ENCODE data around the gene LCTL.
A peak's percentile ranks its signal among the peaks of the same experiment; 100 is the strongest.
"Not testable (repeated sequence)": the region's sequence is repeated elsewhere in the genome, so short reads cannot be mapped to it uniquely, and the experiment has no call there.

The LCTL gene

DNA sequence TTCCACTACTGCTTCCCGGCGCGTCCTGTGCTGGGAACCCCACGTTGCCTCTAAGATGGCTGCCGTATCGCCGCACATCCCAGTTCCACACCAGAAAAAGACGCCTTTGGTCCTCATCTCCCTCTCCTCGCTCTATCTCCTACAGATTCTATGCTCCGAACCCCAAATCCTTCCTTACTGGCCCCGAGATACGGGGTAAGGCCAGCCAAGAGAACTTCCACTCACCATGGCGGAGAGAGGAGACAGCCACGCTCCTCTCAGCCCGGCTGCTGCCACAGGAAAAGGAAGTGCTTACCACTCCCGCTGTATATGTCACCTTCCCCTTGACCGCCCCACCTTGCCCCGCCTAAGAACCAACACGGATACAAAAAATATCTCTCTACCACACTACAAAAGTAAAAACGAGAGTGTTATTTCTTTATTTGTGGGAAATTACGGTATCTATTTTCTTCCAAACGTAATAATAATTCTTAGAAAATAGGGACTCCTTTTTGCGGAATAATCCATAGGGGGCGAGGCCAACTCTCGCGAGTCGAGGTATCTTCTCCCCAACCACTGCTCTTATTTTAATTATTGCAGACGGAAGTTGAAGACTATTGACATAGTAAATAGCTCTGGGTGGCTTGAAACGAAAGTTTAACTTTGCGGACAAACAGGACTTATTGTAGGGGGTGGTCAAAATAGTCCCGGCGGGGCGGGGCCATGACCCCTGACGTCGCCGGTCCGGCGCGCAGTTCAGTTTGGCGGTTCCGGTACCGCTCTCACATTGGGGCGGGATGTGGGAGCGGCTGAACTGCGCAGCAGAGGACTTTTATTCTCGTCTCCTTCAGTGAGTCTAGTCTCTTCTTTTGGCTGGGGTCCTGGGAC, 61.0 kb downstream of the LCTL start, which contains the start of the genes RPL4 and ZWILCH:
RPL4 (minus strand) TSS at position 293 of the 867 bp plus-strand sequence; CDS start at position 228, 65 bp downstream.
ZWILCH (plus strand) TSS at position 764 of the 867 bp plus-strand sequence; CDS start at position 777, 13 bp downstream.
- Histone ChIP-seq H3K27me3 (ENCODE audit: control insufficient read depth, low read length) (no peaks in the 10 kb centered on the region), H3K4me3 (ENCODE audit: low read length) (peak within 1 kb of the TSS; percentile 98), H3K27ac (ENCODE audit: low read depth, low read length) (peak within 1 kb of the TSS; percentile 90), H3K79me2 (ENCODE audit: control insufficient read depth, low read length) (peaks cover 86% of the 10 kb centered on the region), H3K9me2 (replicated peaks; ENCODE audit: control insufficient read depth, low read length) (no peaks in the 10 kb centered on the region), H3K36me3 (ENCODE audit: control insufficient read depth, low read length) (peaks cover 75% of the 10 kb centered on the region), H4K20me1 (ENCODE audit: control insufficient read depth, insufficient read depth, low read depth, low read length) (peaks cover 23% of the 10 kb centered on the region; the same call in 1 of the 2 replicates), H3K9me3 (ENCODE audit: control insufficient read depth, insufficient read depth, low read length) (no peaks in the 10 kb centered on the region), H3K4me1 (ENCODE audit: control insufficient read depth, low read length) (peaks cover 57% of the 10 kb centered on the region), H3F3A (ENCODE audit: control insufficient read depth, insufficient read depth) (peaks cover 49% of the 10 kb centered on the region), H3K4me2 (ENCODE audit: low read length) (peak within 1 kb of the TSS; percentile 78)
- TF ChIP-seq EZH2phosphoT487 (IDR thresholded peaks at IDR 0.05; ENCODE audit: borderline replicate concordance, low read length): no peak
- no peak for TF ChIP-seq CTCF (IDR thresholded peaks at IDR 0.05; ENCODE audit: low read depth, low read length, poor library complexity, severe bottlenecking)

GRCh38 chr15:66503780-66504562, 61.8 kb downstream of the LCTL start:
- TF ChIP-seq EZH2phosphoT487 (IDR thresholded peaks at IDR 0.05; ENCODE audit: borderline replicate concordance, low read length) (no peak), CTCF (IDR thresholded peaks at IDR 0.05; ENCODE audit: low read depth, low read length, poor library complexity, severe bottlenecking) (no peak)
- Histone ChIP-seq H3K27ac (ENCODE audit: low read depth, low read length) (peak overlapping the region; percentile 90), H3K4me2 (ENCODE audit: low read length) (peak overlapping the region; percentile 78), H3K4me1 (ENCODE audit: control insufficient read depth, low read length) (peaks cover 57% of the 10 kb centered on the region), H3K9me3 (ENCODE audit: control insufficient read depth, insufficient read depth, low read length) (no peaks in the 10 kb centered on the region), H3F3A (ENCODE audit: control insufficient read depth, insufficient read depth) (peaks cover 55% of the 10 kb centered on the region), H3K4me3 (ENCODE audit: low read length) (peak overlapping the region; percentile 98), H3K36me3 (ENCODE audit: control insufficient read depth, low read length) (peaks cover 79% of the 10 kb centered on the region), H3K27me3 (ENCODE audit: control insufficient read depth, low read length) (no peaks in the 10 kb centered on the region), H4K20me1 (ENCODE audit: control insufficient read depth, insufficient read depth, low read depth, low read length) (peaks cover 23% of the 10 kb centered on the region; the same call in 1 of the 2 replicates), H3K79me2 (ENCODE audit: control insufficient read depth, low read length) (peaks cover 81% of the 10 kb centered on the region), H3K9me2 (replicated peaks; ENCODE audit: control insufficient read depth, low read length) (no peaks in the 10 kb centered on the region)

GRCh38 chr15:66503041-66503648, 62.7 kb downstream of the LCTL start:
- peaks cover 73% of the 10 kb centered on the region for H3K79me2 ChIP-seq (ENCODE audit: control insufficient read depth, low read length)
- peaks cover 80% of the 10 kb centered on the region for H3K36me3 ChIP-seq (ENCODE audit: control insufficient read depth, low read length)
- peak overlapping the region; percentile 78 for H3K4me2 ChIP-seq (ENCODE audit: low read length)
- H3K27ac ChIP-seq (ENCODE audit: low read depth, low read length): peak overlapping the region; percentile 90
- H3K9me3 ChIP-seq (ENCODE audit: control insufficient read depth, insufficient read depth, low read length); H3K27me3 ChIP-seq (ENCODE audit: control insufficient read depth, low read length); H3K9me2 ChIP-seq (replicated peaks; ENCODE audit: control insufficient read depth, low read length): not testable (repeated sequence)
- peaks cover 23% of the 10 kb centered on the region for H4K20me1 ChIP-seq (ENCODE audit: control insufficient read depth, insufficient read depth, low read depth, low read length)
- peak overlapping the region; percentile 98 for H3K4me3 ChIP-seq (ENCODE audit: low read length)
- H3K4me1 ChIP-seq (ENCODE audit: control insufficient read depth, low read length): peaks cover 58% of the 10 kb centered on the region
- H3F3A ChIP-seq (ENCODE audit: control insufficient read depth, insufficient read depth): peaks cover 63% of the 10 kb centered on the region

Measured in DOHH2 (cell line).